Measurements from ENCODE around the gene GPR141. TPM values are rescaled to one million over a fixed set of nuclear protein-coding genes. Genes with fewer than 3 reads are reported as not detected.

Gene GPR141
- total and polyA plus RNA-seq, 2 of the 13 experiments (the other 11 are each of a cell fraction or from before 2014, with no cell fraction given) = not detected

DNA sequence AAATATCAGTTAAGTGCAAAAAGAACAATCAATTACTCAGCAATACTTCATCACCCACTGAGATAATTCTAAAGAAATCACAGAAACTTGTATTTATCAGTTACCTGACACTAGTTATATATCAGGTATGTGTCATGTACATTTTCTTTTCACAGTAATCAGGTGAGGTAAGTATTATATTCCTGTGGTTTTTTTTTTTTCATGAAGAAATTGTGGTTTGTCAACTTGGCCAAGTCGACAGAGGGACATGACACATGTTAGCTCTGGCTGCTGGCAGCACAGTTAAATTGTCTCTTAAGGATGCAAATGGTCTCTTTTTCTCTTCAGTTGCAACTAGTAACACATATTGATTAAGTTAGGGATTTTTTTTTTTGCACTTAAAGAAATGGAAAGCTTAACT is 13.7 kb upstream of the GPR141 start (continued):
- TF ChIP-seq, protein P1, sequence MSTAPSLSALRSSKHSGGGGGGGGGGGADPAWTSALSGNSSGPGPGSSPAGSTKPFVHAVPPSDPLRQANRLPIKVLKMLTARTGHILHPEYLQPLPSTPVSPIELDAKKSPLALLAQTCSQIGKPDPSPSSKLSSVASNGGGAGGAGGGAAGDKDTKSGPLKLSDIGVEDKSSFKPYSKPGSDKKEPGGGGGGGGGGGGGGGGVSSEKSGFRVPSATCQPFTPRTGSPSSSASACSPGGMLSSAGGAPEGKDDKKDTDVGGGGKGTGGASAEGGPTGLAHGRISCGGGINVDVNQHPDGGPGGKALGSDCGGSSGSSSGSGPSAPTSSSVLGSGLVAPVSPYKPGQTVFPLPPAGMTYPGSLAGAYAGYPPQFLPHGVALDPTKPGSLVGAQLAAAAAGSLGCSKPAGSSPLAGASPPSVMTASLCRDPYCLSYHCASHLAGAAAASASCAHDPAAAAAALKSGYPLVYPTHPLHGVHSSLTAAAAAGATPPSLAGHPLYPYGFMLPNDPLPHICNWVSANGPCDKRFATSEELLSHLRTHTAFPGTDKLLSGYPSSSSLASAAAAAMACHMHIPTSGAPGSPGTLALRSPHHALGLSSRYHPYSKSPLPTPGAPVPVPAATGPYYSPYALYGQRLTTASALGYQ (CRISPR knock-in tag; IDR thresholded peaks at IDR 0.05) = no peak
- TF ChIP-seq, protein P2, sequence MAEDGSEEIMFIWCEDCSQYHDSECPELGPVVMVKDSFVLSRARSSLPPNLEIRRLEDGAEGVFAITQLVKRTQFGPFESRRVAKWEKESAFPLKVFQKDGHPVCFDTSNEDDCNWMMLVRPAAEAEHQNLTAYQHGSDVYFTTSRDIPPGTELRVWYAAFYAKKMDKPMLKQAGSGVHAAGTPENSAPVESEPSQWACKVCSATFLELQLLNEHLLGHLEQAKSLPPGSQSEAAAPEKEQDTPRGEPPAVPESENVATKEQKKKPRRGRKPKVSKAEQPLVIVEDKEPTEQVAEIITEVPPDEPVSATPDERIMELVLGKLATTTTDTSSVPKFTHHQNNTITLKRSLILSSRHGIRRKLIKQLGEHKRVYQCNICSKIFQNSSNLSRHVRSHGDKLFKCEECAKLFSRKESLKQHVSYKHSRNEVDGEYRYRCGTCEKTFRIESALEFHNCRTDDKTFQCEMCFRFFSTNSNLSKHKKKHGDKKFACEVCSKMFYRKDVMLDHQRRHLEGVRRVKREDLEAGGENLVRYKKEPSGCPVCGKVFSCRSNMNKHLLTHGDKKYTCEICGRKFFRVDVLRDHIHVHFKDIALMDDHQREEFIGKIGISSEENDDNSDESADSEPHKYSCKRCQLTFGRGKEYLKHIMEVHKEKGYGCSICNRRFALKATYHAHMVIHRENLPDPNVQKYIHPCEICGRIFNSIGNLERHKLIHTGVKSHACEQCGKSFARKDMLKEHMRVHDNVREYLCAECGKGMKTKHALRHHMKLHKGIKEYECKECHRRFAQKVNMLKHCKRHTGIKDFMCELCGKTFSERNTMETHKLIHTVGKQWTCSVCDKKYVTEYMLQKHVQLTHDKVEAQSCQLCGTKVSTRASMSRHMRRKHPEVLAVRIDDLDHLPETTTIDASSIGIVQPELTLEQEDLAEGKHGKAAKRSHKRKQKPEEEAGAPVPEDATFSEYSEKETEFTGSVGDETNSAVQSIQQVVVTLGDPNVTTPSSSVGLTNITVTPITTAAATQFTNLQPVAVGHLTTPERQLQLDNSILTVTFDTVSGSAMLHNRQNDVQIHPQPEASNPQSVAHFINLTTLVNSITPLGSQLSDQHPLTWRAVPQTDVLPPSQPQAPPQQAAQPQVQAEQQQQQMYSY (CRISPR knock-in tag; IDR thresholded peaks at IDR 0.05) = no peak
- TF ChIP-seq, protein P3, sequence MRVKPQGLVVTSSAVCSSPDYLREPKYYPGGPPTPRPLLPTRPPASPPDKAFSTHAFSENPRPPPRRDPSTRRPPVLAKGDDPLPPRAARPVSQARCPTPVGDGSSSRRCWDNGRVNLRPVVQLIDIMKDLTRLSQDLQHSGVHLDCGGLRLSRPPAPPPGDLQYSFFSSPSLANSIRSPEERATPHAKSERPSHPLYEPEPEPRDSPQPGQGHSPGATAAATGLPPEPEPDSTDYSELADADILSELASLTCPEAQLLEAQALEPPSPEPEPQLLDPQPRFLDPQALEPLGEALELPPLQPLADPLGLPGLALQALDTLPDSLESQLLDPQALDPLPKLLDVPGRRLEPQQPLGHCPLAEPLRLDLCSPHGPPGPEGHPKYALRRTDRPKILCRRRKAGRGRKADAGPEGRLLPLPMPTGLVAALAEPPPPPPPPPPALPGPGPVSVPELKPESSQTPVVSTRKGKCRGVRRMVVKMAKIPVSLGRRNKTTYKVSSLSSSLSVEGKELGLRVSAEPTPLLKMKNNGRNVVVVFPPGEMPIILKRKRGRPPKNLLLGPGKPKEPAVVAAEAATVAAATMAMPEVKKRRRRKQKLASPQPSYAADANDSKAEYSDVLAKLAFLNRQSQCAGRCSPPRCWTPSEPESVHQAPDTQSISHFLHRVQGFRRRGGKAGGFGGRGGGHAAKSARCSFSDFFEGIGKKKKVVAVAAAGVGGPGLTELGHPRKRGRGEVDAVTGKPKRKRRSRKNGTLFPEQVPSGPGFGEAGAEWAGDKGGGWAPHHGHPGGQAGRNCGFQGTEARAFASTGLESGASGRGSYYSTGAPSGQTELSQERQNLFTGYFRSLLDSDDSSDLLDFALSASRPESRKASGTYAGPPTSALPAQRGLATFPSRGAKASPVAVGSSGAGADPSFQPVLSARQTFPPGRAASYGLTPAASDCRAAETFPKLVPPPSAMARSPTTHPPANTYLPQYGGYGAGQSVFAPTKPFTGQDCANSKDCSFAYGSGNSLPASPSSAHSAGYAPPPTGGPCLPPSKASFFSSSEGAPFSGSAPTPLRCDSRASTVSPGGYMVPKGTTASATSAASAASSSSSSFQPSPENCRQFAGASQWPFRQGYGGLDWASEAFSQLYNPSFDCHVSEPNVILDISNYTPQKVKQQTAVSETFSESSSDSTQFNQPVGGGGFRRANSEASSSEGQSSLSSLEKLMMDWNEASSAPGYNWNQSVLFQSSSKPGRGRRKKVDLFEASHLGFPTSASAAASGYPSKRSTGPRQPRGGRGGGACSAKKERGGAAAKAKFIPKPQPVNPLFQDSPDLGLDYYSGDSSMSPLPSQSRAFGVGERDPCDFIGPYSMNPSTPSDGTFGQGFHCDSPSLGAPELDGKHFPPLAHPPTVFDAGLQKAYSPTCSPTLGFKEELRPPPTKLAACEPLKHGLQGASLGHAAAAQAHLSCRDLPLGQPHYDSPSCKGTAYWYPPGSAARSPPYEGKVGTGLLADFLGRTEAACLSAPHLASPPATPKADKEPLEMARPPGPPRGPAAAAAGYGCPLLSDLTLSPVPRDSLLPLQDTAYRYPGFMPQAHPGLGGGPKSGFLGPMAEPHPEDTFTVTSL (CRISPR knock-in tag; IDR thresholded peaks at IDR 0.05; ENCODE audit: borderline replicate concordance) = no peak
- TF ChIP-seq, protein P4, sequence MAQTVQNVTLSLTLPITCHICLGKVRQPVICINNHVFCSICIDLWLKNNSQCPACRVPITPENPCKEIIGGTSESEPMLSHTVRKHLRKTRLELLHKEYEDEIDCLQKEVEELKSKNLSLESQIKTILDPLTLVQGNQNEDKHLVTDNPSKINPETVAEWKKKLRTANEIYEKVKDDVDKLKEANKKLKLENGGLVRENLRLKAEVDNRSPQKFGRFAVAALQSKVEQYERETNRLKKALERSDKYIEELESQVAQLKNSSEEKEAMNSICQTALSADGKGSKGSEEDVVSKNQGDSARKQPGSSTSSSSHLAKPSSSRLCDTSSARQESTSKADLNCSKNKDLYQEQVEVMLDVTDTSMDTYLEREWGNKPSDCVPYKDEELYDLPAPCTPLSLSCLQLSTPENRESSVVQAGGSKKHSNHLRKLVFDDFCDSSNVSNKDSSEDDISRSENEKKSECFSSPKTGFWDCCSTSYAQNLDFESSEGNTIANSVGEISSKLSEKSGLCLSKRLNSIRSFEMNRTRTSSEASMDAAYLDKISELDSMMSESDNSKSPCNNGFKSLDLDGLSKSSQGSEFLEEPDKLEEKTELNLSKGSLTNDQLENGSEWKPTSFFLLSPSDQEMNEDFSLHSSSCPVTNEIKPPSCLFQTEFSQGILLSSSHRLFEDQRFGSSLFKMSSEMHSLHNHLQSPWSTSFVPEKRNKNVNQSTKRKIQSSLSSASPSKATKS (CRISPR knock-in tag; IDR thresholded peaks at IDR 0.05) = no peak
- TF ChIP-seq FIP1L1 (IDR thresholded peaks at IDR 0.05; ENCODE audit: borderline replicate concordance, insufficient read depth, low read depth, low read length) (no peak), ZNF674 (CRISPR knock-in tag; IDR thresholded peaks at IDR 0.05; ENCODE audit: low read depth) (no peak), CHD4 (IDR thresholded peaks at IDR 0.05; ENCODE audit: borderline replicate concordance, low read length) (no peak), ZNF782 (CRISPR knock-in tag; IDR thresholded peaks at IDR 0.05; ENCODE audit: borderline replicate concordance) (no peak), ZNF768 (CRISPR knock-in tag; IDR thresholded peaks at IDR 0.05) (no peak), ZNF253 (CRISPR knock-in tag; IDR thresholded peaks at IDR 0.05; ENCODE audit: borderline replicate concordance) (no peak)
- TF ChIP-seq, protein P5, sequence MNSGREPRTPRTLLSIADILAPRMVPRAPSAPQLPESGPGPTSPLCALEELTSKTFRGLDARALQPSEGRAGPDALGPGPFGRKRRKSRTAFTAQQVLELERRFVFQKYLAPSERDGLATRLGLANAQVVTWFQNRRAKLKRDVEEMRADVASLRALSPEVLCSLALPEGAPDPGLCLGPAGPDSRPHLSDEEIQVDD (CRISPR knock-in tag; IDR thresholded peaks at IDR 0.05; ENCODE audit: borderline replicate concordance) = no peak
- TF ChIP-seq, protein P6, sequence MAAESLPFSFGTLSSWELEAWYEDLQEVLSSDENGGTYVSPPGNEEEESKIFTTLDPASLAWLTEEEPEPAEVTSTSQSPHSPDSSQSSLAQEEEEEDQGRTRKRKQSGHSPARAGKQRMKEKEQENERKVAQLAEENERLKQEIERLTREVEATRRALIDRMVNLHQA (CRISPR knock-in tag; IDR thresholded peaks at IDR 0.05) = no peak
